Measurements from ENCODE around the gene LACTBL1.

The LACTBL1 gene

GRCh38 chr1:22910986-22911651, 61.5 kb downstream of the LACTBL1 start:
- no peak for DNase-seq

GRCh38 chr1:22910286-22910685, 62.4 kb downstream of the LACTBL1 start:
- DNase-seq = no peak

- no peak for DNase-seq
These were observed 63.7 kb downstream of the LACTBL1 start for GRCh38 chr1:22908880-22909426.

GRCh38 chr1:22907528-22907927, 65.1 kb downstream of the LACTBL1 start:
- no peak for DNase-seq

- DNase-seq = no peak
These were observed 65.7 kb downstream of the LACTBL1 start for GRCh38 chr1:22906968-22907367.

- no peak for DNase-seq
These were observed 69.6 kb downstream of the LACTBL1 start for GRCh38 chr1:22903113-22903512.

All from central memory CD4-positive, alpha-beta T cell (primary cell).